NCI-H446 (cell line): ENCODE measurements around the gene RNF225.
A peak's percentile ranks its signal among the peaks of the same experiment; 100 is the strongest.
"Not testable (repeated sequence)": the region's sequence is repeated elsewhere in the genome, so short reads cannot be mapped to it uniquely, and the experiment has no call there.

ENCODE experiments used
- DNase-seq, 2 experiments: peaks; one replicate each; lab custom pipeline; 2025; lab: John Stamatoyannopoulos, UW

Gene RNF225

GRCh38 chr19:58362272-58362994 is 33.0 kb upstream of the RNF225 start, which contains the start of gene ZNF497:
ZNF497 (minus strand) TSS chr19:58362751; CDS start chr19:58357635, 5,116 bp downstream.
- peak; percentile 95 to 98 for DNase-seq

- no peak for DNase-seq
These were observed 31.3 kb upstream of the RNF225 start for GRCh38 chr19:58364146-58364545.

GRCh38 chr19:58366585-58367430 is 28.6 kb upstream of the RNF225 start:
- DNase-seq, result no peak

GRCh38 chr19:58367698-58368454 is 27.6 kb upstream of the RNF225 start:
- DNase-seq, result no peak

GRCh38 chr19:58368561-58369360 is 26.7 kb upstream of the RNF225 start:
- no peak for DNase-seq

- DNase-seq, result no peak
These were observed 22.9 kb upstream of the RNF225 start for GRCh38 chr19:58372311-58373133.

- no peak for DNase-seq
These were observed 21.3 kb upstream of the RNF225 start for GRCh38 chr19:58374200-58374599.

GRCh38 chr19:58376724-58377123 is 18.7 kb upstream of the RNF225 start:
- DNase-seq, result not testable (repeated sequence)

GRCh38 chr19:58379246-58379645 is 16.2 kb upstream of the RNF225 start:
- DNase-seq, result no peak

- DNase-seq, result no peak
These were observed 15.3 kb upstream of the RNF225 start for GRCh38 chr19:58380037-58380661.

- peak; percentile 98 to 100 for DNase-seq
These were observed 14.6 kb upstream of the RNF225 start, which contains the start of gene ZNF837 for GRCh38 chr19:58380662-58381459. ZNF837 (minus strand) TSS chr19:58381030; CDS start chr19:58369332, 11,698 bp downstream.

GRCh38 chr19:58381460-58382212 is 13.8 kb upstream of the RNF225 start:
- DNase-seq, result no peak

- DNase-seq, result no peak
These were observed 12.4 kb upstream of the RNF225 start for GRCh38 chr19:58382997-58383603.

GRCh38 chr19:58385313-58385890 is 10.1 kb upstream of the RNF225 start:
- DNase-seq, result no peak

GRCh38 chr19:58385891-58386575 is 9.4 kb upstream of the RNF225 start:
- DNase-seq, result no peak

- peak; percentile 97 to 99 for DNase-seq
These were observed 8.7 kb upstream of the RNF225 start, which contains the start of gene RPS5 for GRCh38 chr19:58386576-58387337. RPS5 (plus strand) TSS chr19:58387269; CDS start chr19:58388138, 869 bp downstream.
